HepG2 (cell line): ENCODE results near the gene CSTF1.

Experiments used
- CHD4 ChIP-seq: fragments of 200-600 bp; sonication (generic); IDR thresholded peaks from 2 replicates; pipeline ENCODE4 v1.7.0; 2017; ENCODE audit warnings: mild to moderate bottlenecking, low read length, borderline replicate concordance
- MAFG ChIP-seq: sonication (generic); formaldehyde crosslinking; IDR thresholded peaks from 2 replicates; pipeline ENCODE4 v1.5.1; 2020; ENCODE audit warnings: mild to moderate bottlenecking, missing genetic modification reagents
- NR2C2 ChIP-seq: sonication (generic); formaldehyde crosslinking; IDR thresholded peaks from 2 replicates; pipeline ENCODE4 v1.4.0; 2020; ENCODE audit warnings: missing genetic modification reagents, mild to moderate bottlenecking, moderate library complexity, borderline replicate concordance
- POLR2A ChIP-seq, 2 experiments: IDR thresholded peaks; 2 replicates each; pipeline ENCODE4 v1.6.1; 2011; ENCODE audit warnings: low read depth in 2 of 2, low read length in 2 of 2, mild to moderate bottlenecking in 1 of 2, moderate library complexity in 1 of 2; ENCODE audit not compliant: insufficient read depth in 1 of 2
- RAD21 ChIP-seq: fragments of 450-650 bp; formaldehyde crosslinking; IDR thresholded peaks from 2 replicates; pipeline ENCODE4 v1.5.0; 2020; ENCODE audit warnings: mild to moderate bottlenecking
- RBFOX2 ChIP-seq: fragments of 200-400 bp; formaldehyde crosslinking; IDR thresholded peaks from 2 replicates; pipeline ENCODE4 v1.6.1; 2017; ENCODE audit warnings: low read depth, mild to moderate bottlenecking, low read length
- SETDB1 ChIP-seq: sonication (generic); formaldehyde crosslinking; IDR thresholded peaks from 2 replicates; pipeline ENCODE4 v1.5.1; 2020; ENCODE audit warnings: missing genetic modification reagents, mild to moderate bottlenecking, borderline replicate concordance
- ZKSCAN1 ChIP-seq: fragments of 150-350 bp; IDR thresholded peaks from 2 replicates; pipeline ENCODE4 v1.6.1; 2014; ENCODE audit warnings: low read length
- ZNF138 ChIP-seq: sonication (generic); formaldehyde crosslinking; IDR thresholded peaks from 2 replicates; pipeline ENCODE4 v1.5.0; 2020; ENCODE audit warnings: mild to moderate bottlenecking, low read depth, missing genetic modification reagents
- ZNF274 ChIP-seq: sonication (generic); formaldehyde crosslinking; IDR thresholded peaks from 2 replicates; pipeline ENCODE4 v1.5.1; 2020; ENCODE audit warnings: mild to moderate bottlenecking, missing genetic modification reagents
- TF ChIP-seq, protein P1 (sequence below): sonication (generic); formaldehyde crosslinking; IDR thresholded peaks from 2 replicates; pipeline ENCODE4 v1.4.0; 2020; ENCODE audit warnings: missing genetic modification reagents
- TF ChIP-seq, protein P2 (sequence below): IDR thresholded peaks from 2 replicates; pipeline ENCODE4 v1.6.1; 2016; ENCODE audit warnings: low read depth, borderline replicate concordance
- TF ChIP-seq, protein P3 (sequence below): sonication (generic); formaldehyde crosslinking; IDR thresholded peaks from 2 replicates; pipeline ENCODE4 v1.4.0; 2020; ENCODE audit warnings: missing genetic modification reagents; ENCODE audit errors: not compliant biosample characterization
- TF ChIP-seq, protein P4 (sequence below): sonication (generic); formaldehyde crosslinking; IDR thresholded peaks from 2 replicates; pipeline ENCODE4 v1.5.0; 2020; ENCODE audit warnings: mild to moderate bottlenecking, missing genetic modification reagents, moderate library complexity

DNA sequence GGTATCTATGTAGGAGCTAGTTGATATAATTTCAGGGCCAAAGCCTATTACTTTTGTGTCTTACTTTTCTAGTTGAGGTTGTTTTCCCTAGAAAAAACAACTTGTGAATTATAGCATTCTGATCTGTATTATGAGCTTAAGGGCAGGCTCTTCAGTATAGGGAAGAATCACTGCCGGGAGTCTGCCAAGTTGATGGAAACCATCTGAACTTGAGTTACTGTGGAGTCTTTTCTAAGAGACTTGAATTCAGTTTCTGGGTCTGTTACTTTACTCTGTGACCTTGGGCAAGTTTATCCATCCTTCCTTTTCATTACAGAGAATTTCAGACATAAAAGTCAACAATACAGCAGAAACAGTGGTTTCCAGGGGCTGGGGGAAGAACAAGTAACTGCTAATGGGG, 17.5 kb downstream of the CSTF1 start:
- TF ChIP-seq, protein P1, sequence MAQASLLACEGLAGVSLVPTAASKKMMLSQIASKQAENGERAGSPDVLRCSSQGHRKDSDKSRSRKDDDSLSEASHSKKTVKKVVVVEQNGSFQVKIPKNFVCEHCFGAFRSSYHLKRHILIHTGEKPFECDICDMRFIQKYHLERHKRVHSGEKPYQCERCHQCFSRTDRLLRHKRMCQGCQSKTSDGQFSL (CRISPR knock-in tag) = no peak
- TF ChIP-seq, protein P2, sequence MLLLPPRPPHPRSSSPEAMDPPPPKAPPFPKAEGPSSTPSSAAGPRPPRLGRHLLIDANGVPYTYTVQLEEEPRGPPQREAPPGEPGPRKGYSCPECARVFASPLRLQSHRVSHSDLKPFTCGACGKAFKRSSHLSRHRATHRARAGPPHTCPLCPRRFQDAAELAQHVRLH = no peak
- TF ChIP-seq ZNF138 (CRISPR knock-in tag) (no peak), ZNF274 (CRISPR knock-in tag) (no peak), MAFG (CRISPR knock-in tag) (no peak), CHD4 (no peak), NR2C2 (CRISPR knock-in tag) (no peak), ZKSCAN1 (no peak), RBFOX2 (no peak), RAD21 (CRISPR knock-in tag) (no peak), SETDB1 (CRISPR knock-in tag) (no peak), POLR2A (IDR thresholded peaks at IDR 0.05; ENCODE audit: insufficient read depth in 1 of 2, low read depth in 2 of 2, low read length in 2 of 2) (no peak)
- TF ChIP-seq, protein P3, sequence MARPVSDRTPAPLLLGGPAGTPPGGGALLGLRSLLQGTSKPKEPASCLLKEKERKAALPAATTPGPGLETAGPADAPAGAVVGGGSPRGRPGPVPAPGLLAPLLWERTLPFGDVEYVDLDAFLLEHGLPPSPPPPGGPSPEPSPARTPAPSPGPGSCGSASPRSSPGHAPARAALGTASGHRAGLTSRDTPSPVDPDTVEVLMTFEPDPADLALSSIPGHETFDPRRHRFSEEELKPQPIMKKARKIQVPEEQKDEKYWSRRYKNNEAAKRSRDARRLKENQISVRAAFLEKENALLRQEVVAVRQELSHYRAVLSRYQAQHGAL (CRISPR knock-in tag) = no peak
- TF ChIP-seq, protein P4, sequence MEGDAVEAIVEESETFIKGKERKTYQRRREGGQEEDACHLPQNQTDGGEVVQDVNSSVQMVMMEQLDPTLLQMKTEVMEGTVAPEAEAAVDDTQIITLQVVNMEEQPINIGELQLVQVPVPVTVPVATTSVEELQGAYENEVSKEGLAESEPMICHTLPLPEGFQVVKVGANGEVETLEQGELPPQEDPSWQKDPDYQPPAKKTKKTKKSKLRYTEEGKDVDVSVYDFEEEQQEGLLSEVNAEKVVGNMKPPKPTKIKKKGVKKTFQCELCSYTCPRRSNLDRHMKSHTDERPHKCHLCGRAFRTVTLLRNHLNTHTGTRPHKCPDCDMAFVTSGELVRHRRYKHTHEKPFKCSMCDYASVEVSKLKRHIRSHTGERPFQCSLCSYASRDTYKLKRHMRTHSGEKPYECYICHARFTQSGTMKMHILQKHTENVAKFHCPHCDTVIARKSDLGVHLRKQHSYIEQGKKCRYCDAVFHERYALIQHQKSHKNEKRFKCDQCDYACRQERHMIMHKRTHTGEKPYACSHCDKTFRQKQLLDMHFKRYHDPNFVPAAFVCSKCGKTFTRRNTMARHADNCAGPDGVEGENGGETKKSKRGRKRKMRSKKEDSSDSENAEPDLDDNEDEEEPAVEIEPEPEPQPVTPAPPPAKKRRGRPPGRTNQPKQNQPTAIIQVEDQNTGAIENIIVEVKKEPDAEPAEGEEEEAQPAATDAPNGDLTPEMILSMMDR (CRISPR knock-in tag) = no peak
